Brain microvascular endothelial cell (primary cell): ENCODE measurements around the gene TBC1D7.

Source experiments
- DNase-seq: peaks from one replicate; pipeline ENCODE4 v3.0.0-alpha.2; 2020
- H3K27ac ChIP-seq: fragments of 250-450 bp; sonication (Bioruptor Pico); 2 replicates; pipeline ENCODE4 v1.5.1; 2020; ENCODE audit warnings: mild to moderate bottlenecking, moderate library complexity
- H3K27me3 ChIP-seq: fragments of 250-450 bp; sonication (Bioruptor Pico); replicated peaks from 2 replicates; pipeline ENCODE4 v1.5.1; 2020; ENCODE audit warnings: mild to moderate bottlenecking
- H3K36me3 ChIP-seq: fragments of 250-450 bp; sonication (Bioruptor Pico); replicated peaks from 2 replicates; pipeline ENCODE4 v1.5.1; 2020; ENCODE audit warnings: mild to moderate bottlenecking
- H3K4me3 ChIP-seq: 2 replicates; pipeline ENCODE4 v1.5.1; 2011; ENCODE audit warnings: low read depth, mild to moderate bottlenecking, control low read depth, low read length, moderate library complexity
- in situ Hi-C: cut with HindIII; loops from 2 replicates; pipeline ENCODE4 v1.10.0; 2017; ENCODE audit warnings: low sequenced_read_pairs, low pct_ligation_motif_present
- TF ChIP-seq, protein P1 (sequence below): IDR thresholded peaks from 2 replicates; pipeline ENCODE4 v1.5.1; 2011; ENCODE audit warnings: low read depth, mild to moderate bottlenecking, moderate library complexity, low read length, control low read depth, inconsistent platforms; ENCODE audit errors: missing control alignments

The TBC1D7 gene

GRCh38 chr6:13348334-13349113, 20.2 kb upstream of the TBC1D7 start:
- Histone ChIP-seq H3K27me3 (no peaks in the 10 kb centered on the region), H3K36me3 (no peaks in the 10 kb centered on the region), H3K4me3 (no peak overlapping the region), H3K27ac (no peak overlapping the region)
- TF ChIP-seq, protein P1, sequence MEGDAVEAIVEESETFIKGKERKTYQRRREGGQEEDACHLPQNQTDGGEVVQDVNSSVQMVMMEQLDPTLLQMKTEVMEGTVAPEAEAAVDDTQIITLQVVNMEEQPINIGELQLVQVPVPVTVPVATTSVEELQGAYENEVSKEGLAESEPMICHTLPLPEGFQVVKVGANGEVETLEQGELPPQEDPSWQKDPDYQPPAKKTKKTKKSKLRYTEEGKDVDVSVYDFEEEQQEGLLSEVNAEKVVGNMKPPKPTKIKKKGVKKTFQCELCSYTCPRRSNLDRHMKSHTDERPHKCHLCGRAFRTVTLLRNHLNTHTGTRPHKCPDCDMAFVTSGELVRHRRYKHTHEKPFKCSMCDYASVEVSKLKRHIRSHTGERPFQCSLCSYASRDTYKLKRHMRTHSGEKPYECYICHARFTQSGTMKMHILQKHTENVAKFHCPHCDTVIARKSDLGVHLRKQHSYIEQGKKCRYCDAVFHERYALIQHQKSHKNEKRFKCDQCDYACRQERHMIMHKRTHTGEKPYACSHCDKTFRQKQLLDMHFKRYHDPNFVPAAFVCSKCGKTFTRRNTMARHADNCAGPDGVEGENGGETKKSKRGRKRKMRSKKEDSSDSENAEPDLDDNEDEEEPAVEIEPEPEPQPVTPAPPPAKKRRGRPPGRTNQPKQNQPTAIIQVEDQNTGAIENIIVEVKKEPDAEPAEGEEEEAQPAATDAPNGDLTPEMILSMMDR = no peak
- in situ Hi-C loops = no loop called here
- no peak for DNase-seq

DNA sequence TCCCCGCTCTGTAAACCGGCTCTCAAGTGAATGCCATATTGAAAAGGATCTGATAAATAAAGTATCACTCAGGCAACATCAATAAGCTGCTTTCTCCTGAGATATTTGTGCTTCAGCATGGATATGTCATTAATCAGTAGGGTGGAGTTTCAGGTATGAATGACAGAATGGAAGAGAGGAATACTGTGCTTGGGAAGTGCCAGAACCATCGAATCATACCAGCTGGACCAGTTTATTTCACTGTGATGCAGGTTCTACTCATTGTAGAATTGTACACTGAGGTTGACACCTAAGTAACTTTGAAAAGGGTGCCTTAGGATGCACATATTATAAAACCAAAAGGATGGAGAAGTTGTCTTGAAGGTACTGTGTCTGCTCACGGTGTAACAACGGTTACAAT, 17.9 kb upstream of the TBC1D7 start:
- TF ChIP-seq, protein P1 = no peak
- in situ Hi-C loops = no loop called here
- DNase-seq = no peak
- no peaks in the 10 kb centered on the region for H3K36me3 ChIP-seq
- no peaks in the 10 kb centered on the region for H3K27me3 ChIP-seq
- H3K27ac ChIP-seq = no peak overlapping the region
- H3K4me3 ChIP-seq = no peak overlapping the region

DNA sequence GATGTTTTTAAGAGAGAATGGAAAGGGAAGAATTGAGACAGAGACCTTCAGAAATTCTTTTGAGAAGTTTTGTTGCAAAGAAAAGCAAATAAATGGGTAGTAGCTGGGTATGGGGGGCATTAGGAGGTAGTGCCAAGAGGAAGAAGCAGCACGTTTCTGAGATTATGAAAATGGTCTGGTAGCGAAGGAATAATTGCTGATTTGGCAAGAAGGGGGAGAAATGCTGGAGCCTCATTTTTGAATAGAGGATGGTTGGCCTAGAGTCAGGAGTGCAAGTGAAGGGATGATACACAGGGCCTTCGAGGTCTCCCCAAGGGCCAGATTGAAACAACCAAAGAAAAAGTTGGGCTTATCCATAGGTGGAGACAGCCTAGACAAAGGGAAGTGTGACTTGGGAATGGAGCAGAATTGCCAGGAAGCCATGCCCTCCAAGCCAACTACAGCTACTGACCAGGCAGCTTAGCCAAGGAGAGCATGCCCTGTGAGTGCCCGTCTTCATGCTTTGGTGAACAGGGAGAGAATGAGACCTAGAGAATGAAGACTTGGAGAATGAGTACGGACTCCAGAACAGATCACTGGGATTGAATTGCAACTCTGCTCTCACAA, 14.2 kb upstream of the TBC1D7 start:
- in situ Hi-C loops = no loop called here
- DNase-seq = no peak
- TF ChIP-seq, protein P1 = no peak
- Histone ChIP-seq H3K27ac (no peak overlapping the region), H3K36me3 (no peaks in the 10 kb centered on the region), H3K4me3 (no peak overlapping the region), H3K27me3 (no peaks in the 10 kb centered on the region)

GRCh38 chr6:13339863-13340630, 11.7 kb upstream of the TBC1D7 start:
- in situ Hi-C loops = no loop called here
- Histone ChIP-seq H3K36me3 (no peaks in the 10 kb centered on the region), H3K27ac (no peak overlapping the region), H3K27me3 (no peaks in the 10 kb centered on the region), H3K4me3 (no peak overlapping the region)
- TF ChIP-seq, protein P1 = no peak
- no peak for DNase-seq

GRCh38 chr6:13338038-13338437, 9.7 kb upstream of the TBC1D7 start:
- H3K27ac ChIP-seq = no peak overlapping the region
- H3K27me3 ChIP-seq = no peaks in the 10 kb centered on the region
- H3K36me3 ChIP-seq = no peaks in the 10 kb centered on the region
- no peak for DNase-seq
- TF ChIP-seq, protein P1 = no peak
- in situ Hi-C loops = no loop called here
- no peak overlapping the region for H3K4me3 ChIP-seq
